ENCODE measurements around the gene GFPT1. TPM values are rescaled to one million over a fixed set of nuclear protein-coding genes. Genes with fewer than 3 reads are reported as not detected.

The GFPT1 gene
- total RNA-seq (2022; extraction: Qiagen RNA extraction) = 17.5 to 24.1 TPM (median 22.0 TPM) in 5 replicates

GRCh38 chr2:69386789-69387734, at the start of gene GFPT1:
TSS of gene GFPT1 (minus strand) at chr2:69387227. CDS start at chr2:69387071, 156 bp downstream.

Other genes starting within 250 kb of the GFPT1 start
- 35.8 to 48.7 TPM (median 45.8 TPM) in 5 replicates for gene NFU1, start 50.2 kb upstream of the GFPT1 start, total RNA-seq (2022; extraction: Qiagen RNA extraction)